Measurements from ENCODE around the gene RSBN1L. TPM values are rescaled to one million over a fixed set of nuclear protein-coding genes. Genes with fewer than 3 reads are reported as not detected.

Gene RSBN1L
- total RNA-seq, 1 donor from 2014 or later: 27.0 TPM

DNA sequence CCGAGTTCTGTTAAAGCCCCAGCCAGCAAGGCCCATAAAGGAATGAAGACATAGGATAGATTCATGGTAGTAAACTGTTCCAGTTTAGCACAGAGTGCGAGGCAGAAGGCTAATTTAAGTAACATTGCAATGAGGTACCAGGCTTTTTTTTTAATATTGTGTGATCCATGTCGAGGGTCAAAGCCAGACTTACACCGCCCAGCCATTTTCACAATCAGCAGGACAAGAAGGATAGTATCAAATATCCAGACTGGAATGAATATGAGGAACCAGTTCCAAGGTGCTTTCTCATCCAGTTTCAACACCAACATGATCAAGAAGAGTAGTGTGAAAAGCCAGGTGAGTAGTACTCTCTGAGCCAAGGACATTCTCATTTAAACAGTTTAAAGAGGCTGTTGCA lies 97.7 kb downstream of the RSBN1L start:
- Mint-ChIP-seq H3K4me3 (ENCODE audit: unreplicated experiment) (no peak overlapping the region), H3K9me3 (ENCODE audit: unreplicated experiment) (peaks cover 7% of the 10 kb centered on the region), H3K36me3 (ENCODE audit: unreplicated experiment) (no peaks in the 10 kb centered on the region), H3K4me1 (ENCODE audit: low read depth, unreplicated experiment) (peaks cover 4% of the 10 kb centered on the region), H3K27me3 (ENCODE audit: unreplicated experiment) (peaks cover 7% of the 10 kb centered on the region), H3K27ac (ENCODE audit: unreplicated experiment) (no peak overlapping the region)
- TF ChIP-seq, protein P1, sequence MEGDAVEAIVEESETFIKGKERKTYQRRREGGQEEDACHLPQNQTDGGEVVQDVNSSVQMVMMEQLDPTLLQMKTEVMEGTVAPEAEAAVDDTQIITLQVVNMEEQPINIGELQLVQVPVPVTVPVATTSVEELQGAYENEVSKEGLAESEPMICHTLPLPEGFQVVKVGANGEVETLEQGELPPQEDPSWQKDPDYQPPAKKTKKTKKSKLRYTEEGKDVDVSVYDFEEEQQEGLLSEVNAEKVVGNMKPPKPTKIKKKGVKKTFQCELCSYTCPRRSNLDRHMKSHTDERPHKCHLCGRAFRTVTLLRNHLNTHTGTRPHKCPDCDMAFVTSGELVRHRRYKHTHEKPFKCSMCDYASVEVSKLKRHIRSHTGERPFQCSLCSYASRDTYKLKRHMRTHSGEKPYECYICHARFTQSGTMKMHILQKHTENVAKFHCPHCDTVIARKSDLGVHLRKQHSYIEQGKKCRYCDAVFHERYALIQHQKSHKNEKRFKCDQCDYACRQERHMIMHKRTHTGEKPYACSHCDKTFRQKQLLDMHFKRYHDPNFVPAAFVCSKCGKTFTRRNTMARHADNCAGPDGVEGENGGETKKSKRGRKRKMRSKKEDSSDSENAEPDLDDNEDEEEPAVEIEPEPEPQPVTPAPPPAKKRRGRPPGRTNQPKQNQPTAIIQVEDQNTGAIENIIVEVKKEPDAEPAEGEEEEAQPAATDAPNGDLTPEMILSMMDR (IDR thresholded peaks at IDR 0.05; ENCODE audit: partially characterized antibody, unreplicated experiment): no peak
- DNase-seq: no peak

DNA sequence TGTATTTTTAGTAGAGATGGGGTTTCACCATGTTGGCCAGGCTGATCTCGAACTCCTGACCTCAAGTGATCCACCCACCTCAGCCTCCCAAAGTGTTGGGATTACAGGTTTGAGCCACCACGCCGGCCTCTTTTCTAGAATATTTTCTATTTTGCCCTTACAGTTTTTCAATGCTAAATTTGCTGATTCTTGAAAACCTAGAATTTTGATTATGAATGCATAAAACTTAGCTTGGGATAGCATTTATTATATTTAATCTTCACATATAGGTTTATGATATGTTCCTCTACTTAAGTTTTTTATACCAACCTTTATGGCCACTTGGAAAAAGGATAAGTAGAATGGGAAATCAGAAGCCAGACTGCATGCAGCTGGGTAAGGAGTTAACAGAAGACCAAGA lies 99.8 kb downstream of the RSBN1L start:
- no peak overlapping the region for H3K27ac Mint-ChIP-seq (ENCODE audit: unreplicated experiment)
- H3K4me3 Mint-ChIP-seq (ENCODE audit: unreplicated experiment): peak overlapping the region; percentile 60
- H3K27me3 Mint-ChIP-seq (ENCODE audit: unreplicated experiment): peaks cover 10% of the 10 kb centered on the region
- TF ChIP-seq, protein P1 (IDR thresholded peaks at IDR 0.05; ENCODE audit: partially characterized antibody, unreplicated experiment): no peak
- H3K4me1 Mint-ChIP-seq (ENCODE audit: low read depth, unreplicated experiment): peaks cover 10% of the 10 kb centered on the region
- H3K36me3 Mint-ChIP-seq (ENCODE audit: unreplicated experiment): no peaks in the 10 kb centered on the region
- no peak for DNase-seq
- peaks cover 11% of the 10 kb centered on the region for H3K9me3 Mint-ChIP-seq (ENCODE audit: unreplicated experiment)

DNA sequence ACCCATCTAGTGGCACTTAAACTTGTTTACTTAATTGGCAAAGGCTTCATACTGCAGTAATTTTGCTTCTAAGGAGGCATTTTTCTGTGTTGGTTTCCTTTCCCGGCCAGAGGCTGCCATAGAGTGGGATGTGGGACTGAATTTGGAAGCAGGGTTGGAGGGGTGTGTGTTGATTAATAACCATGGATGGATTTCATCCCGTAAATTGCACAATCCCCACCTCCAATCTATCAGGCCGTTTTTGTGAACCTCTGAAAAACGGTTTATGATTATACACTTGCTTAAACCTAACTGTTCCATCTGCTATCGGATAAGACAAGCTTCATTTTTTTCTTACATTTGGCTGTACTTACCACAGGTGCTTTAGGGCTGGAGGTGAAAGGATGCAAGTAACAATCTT lies 100.7 kb downstream of the RSBN1L start:
- TF ChIP-seq, protein P1 (IDR thresholded peaks at IDR 0.05; ENCODE audit: partially characterized antibody, unreplicated experiment): no peak
- Mint-ChIP-seq H3K27ac (ENCODE audit: unreplicated experiment) (no peak overlapping the region), H3K27me3 (ENCODE audit: unreplicated experiment) (peaks cover 10% of the 10 kb centered on the region), H3K36me3 (ENCODE audit: unreplicated experiment) (no peaks in the 10 kb centered on the region), H3K4me3 (ENCODE audit: unreplicated experiment) (peak overlapping the region; percentile 96), H3K4me1 (ENCODE audit: low read depth, unreplicated experiment) (peaks cover 10% of the 10 kb centered on the region), H3K9me3 (ENCODE audit: unreplicated experiment) (peaks cover 11% of the 10 kb centered on the region)
- no peak for DNase-seq

GRCh38 chr7:77797734-77798393 lies 101.6 kb downstream of the RSBN1L start:
- TF ChIP-seq, protein P1 (IDR thresholded peaks at IDR 0.05; ENCODE audit: partially characterized antibody, unreplicated experiment): no peak
- H3K4me3 Mint-ChIP-seq (ENCODE audit: unreplicated experiment): peak overlapping the region; percentile 96
- peak overlapping the region; percentile 77 for H3K27ac Mint-ChIP-seq (ENCODE audit: unreplicated experiment)
- peak; percentile 52 for DNase-seq
- H3K9me3 Mint-ChIP-seq (ENCODE audit: unreplicated experiment): peaks cover 11% of the 10 kb centered on the region
- no peaks in the 10 kb centered on the region for H3K36me3 Mint-ChIP-seq (ENCODE audit: unreplicated experiment)
- peaks cover 9% of the 10 kb centered on the region for H3K27me3 Mint-ChIP-seq (ENCODE audit: unreplicated experiment)
- peaks cover 10% of the 10 kb centered on the region for H3K4me1 Mint-ChIP-seq (ENCODE audit: low read depth, unreplicated experiment)

DNA sequence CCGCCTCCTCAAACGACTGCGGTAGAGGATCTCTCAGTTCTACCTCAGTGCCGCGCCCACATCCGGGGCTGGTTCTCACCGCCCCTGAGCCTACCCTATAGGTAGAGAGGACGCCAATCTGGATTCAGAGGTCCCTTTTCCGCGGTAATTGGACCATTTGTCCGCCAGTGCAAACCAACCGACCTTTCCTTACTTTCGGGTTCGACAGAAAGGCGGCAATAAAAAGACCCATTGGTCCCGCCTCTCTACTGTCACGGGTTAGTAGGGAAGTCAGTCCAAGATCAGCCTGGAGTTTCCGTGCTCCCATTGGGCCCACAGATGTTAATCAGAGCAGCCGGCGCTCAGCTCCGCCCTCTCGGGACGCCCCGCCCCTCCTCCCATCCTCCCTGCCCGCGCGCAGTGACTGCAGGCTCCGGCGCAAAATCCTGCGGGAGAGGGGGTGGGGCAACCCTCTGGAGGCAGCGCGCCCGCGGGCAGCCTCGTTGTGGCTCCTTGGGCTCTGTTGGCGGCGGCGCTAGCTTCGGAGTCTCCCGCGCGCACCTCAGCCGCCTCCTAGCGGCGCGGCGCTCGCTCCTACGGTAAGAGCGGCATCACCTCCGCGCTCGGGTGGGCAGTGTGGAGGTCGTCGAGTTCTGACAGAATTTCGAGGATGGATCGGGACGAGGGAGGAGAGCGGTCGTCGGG lies 102.3 kb downstream of the RSBN1L start, which contains the start of the genes PHTF2 and TMEM60:
PHTF2 (plus strand) TSS at position 380 of the 684 bp plus-strand sequence.
TMEM60 (minus strand) TSS at position 41 of the 684 bp plus-strand sequence. CDS start 4,061 bp downstream, outside the sequence.
- Mint-ChIP-seq H3K36me3 (ENCODE audit: unreplicated experiment) (no peaks in the 10 kb centered on the region), H3K4me3 (ENCODE audit: unreplicated experiment) (peak within 1 kb of the TSS; percentile 96), H3K4me1 (ENCODE audit: low read depth, unreplicated experiment) (peaks cover 10% of the 10 kb centered on the region), H3K9me3 (ENCODE audit: unreplicated experiment) (peaks cover 11% of the 10 kb centered on the region), H3K27me3 (ENCODE audit: unreplicated experiment) (peaks cover 8% of the 10 kb centered on the region), H3K27ac (ENCODE audit: unreplicated experiment) (peak within 1 kb of the TSS; percentile 84)
- DNase-seq: peak; percentile 100
- TF ChIP-seq, protein P1 (IDR thresholded peaks at IDR 0.05; ENCODE audit: partially characterized antibody, unreplicated experiment): peak; percentile 49
